GM08714 (cell line): Measurements from ENCODE around the gene OFD1.

Experiments used
- H3K4me3 ChIP-seq: fragments of 200-500 bp; sonication (Bioruptor generic); 2 replicates; pipeline ENCODE4 v1.5.1; 2014; ENCODE audit warnings: mild to moderate bottlenecking, low read length, inconsistent platforms
- ZNF274 ChIP-seq: IDR thresholded peaks from 2 replicates; pipeline ENCODE4 v1.6.1; 2012; ENCODE audit warnings: mild to moderate bottlenecking, low read depth, low read length

The OFD1 gene

GRCh38 chrX:13755254-13755653, 20.7 kb downstream of the OFD1 start:
- H3K4me3 ChIP-seq: no peak overlapping the region
- no peak for TF ChIP-seq ZNF274

DNA sequence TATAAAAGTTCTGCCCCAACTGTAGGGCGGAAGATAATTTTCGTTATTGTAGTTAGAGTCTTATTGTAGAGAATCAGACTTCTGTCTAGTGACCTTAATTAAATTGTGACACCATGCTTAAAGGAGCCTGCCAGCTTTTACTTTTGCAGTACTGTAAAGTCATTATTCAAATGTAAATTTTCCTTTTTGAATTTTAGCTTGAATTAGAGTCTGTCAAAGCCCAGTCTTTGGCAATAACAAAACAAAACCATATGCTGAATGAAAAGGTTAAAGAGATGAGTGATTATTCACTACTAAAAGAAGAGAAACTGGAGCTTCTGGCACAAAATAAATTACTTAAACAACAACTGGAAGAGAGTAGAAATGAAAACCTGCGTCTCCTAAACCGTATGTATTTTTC, 21.8 kb downstream of the OFD1 start:
- TF ChIP-seq ZNF274: no peak
- H3K4me3 ChIP-seq: no peak overlapping the region

DNA sequence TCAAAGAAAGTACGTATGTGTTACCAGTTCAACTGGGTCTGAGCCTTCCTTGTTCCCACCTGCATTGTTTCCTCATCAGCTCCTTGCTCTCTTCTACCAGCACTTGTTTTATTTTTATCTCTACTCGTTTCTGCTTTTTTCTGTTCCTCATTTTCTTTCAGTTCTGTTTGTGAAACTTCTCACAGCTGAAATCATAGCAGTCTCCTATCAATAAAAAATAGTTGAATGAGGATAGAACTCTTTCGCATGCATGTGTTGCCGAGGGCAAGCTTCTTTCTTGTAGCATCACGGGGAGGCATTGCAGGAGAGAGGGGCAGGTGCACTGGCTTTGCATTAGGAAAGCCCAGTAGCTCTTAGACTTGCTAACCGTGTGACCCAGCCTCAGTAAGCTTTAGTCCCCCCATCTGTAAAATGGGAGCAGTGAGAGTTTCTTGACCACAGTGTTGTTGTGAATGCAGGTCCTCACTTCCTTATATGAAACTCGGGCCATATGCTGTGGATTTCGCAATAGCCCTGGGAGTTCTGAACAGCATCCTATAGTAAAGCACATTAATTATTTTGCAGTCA, 24.7 kb downstream of the OFD1 start:
- peak overlapping the region; percentile 30; the same call in 1 of the 2 replicates for H3K4me3 ChIP-seq
- no peak for TF ChIP-seq ZNF274

- TF ChIP-seq ZNF274: no peak
- H3K4me3 ChIP-seq: no peak overlapping the region
Observed at GRCh38 chrX:13760426-13760825, 25.9 kb downstream of the OFD1 start.

GRCh38 chrX:13761606-13762414, 27.3 kb downstream of the OFD1 start:
- no peak overlapping the region for H3K4me3 ChIP-seq

GRCh38 chrX:13763489-13763888, 28.9 kb downstream of the OFD1 start:
- no peak for TF ChIP-seq ZNF274

More at GRCh38 chrX:13761606-13762414, 27.3 kb downstream of the OFD1 start:
- no peak for TF ChIP-seq ZNF274

DNA sequence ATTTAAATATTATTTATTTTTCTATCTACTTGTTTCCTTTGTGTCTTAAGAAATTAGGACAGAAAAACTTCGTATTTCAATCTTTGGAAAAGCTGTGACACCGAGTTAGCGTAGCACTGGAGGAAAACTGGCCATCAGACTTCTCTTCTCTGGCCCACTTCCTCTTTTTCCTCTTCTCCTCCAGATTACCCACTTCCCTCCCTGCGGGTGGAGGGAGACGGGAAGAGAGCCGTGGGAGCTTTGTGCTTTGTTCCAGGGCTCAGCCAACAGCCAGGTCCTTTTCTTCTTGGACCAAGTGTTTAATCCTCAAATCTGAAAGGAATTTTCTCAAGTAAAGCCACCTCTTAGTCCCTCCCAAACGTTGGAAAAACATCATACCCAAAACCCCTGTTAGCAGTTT, 29.7 kb downstream of the OFD1 start:
- no peak for TF ChIP-seq ZNF274
- no peak overlapping the region for H3K4me3 ChIP-seq

More at GRCh38 chrX:13763489-13763888, 28.9 kb downstream of the OFD1 start:
- no peak overlapping the region for H3K4me3 ChIP-seq

DNA sequence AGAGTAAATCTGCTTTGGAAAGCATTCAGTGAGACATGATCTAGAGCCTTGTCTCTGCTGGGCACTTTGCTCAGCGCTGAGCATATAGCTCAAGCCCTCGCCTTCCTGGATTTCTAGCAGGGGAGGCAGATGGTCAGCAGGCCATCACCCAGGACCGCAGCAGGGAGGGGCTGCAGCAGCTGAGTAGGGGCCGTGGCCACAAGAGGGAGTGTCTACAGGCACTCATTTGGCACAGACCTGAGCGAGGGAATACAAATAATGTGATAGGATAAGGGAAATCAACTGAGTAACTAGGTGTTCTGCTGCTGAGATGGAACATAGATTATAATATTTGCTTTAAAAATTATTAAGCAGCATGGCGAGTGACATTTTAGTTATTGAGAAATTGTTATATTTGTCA, 30.2 kb downstream of the OFD1 start:
- no peak overlapping the region for H3K4me3 ChIP-seq
- TF ChIP-seq ZNF274: no peak

- no peak overlapping the region for H3K4me3 ChIP-seq
- no peak for TF ChIP-seq ZNF274
Observed at GRCh38 chrX:13768939-13769338, 34.4 kb downstream of the OFD1 start.

GRCh38 chrX:13770013-13770535, 35.5 kb downstream of the OFD1 start:
- no peak overlapping the region for H3K4me3 ChIP-seq
- TF ChIP-seq ZNF274: no peak

DNA sequence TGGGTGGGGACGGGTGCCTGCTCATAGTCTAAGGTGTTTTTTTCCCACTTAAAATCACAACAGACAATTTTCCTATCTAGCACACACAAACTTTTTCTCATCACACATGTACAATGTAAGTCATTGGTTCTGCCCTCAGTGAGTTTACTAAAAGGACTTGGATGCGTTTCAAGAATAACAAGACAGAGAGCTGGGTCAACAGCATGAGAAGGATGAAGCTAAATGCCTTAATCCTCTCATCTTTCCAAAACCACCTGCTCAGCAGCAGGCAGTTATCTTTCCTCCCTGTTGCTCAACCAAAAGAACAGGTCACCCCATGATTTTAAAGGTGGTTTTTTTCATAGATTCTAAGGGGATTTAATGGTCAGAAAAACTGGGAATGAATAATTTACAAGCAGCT, 40.1 kb downstream of the OFD1 start:
- TF ChIP-seq ZNF274: no peak
- H3K4me3 ChIP-seq: no peak overlapping the region

GRCh38 chrX:13775837-13776236, 41.3 kb downstream of the OFD1 start:
- no peak for TF ChIP-seq ZNF274
- no peak overlapping the region for H3K4me3 ChIP-seq

- no peak for TF ChIP-seq ZNF274
- H3K4me3 ChIP-seq: no peak overlapping the region
Observed at GRCh38 chrX:13776387-13776786, 41.8 kb downstream of the OFD1 start.

- H3K4me3 ChIP-seq: no peak overlapping the region
- TF ChIP-seq ZNF274: no peak
Observed at GRCh38 chrX:13778916-13779315, 44.4 kb downstream of the OFD1 start.

DNA sequence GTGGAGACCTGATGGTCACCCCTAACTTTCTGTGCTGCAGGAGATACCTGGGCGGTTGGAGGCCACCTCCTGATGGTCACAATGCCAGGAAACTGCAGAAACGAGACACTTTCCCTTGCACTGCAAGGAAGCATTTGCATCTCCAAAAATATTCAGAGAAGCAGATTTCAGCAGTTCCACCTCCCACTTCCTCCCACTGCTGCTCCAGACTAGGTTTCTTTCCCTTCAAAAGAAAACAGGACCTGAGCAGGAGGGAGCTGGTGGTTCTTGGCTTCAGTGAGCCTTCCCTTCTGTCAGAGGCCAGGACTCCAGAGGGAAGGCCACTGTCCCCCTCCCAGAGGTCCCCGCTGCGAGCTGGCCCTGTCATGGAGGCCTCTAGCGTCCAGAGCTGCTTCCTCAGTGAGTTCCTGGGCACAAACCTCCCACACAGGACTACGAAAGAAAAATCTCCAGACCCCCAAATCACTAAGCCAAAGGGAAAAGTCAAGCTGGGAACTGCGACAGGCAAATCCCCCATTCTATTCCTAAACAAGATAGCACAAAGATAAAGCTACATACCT, 46.4 kb downstream of the OFD1 start:
- TF ChIP-seq ZNF274: no peak
- no peak overlapping the region for H3K4me3 ChIP-seq
